Ammon's horn (tissue), 1 donor: ENCODE measurements around the gene ZNF117.
"Not testable (repeated sequence)": the region's sequence is repeated elsewhere in the genome, so short reads cannot be mapped to it uniquely, and the experiment has no call there.

ENCODE experiments used
- DNase-seq: peaks from one replicate; pipeline ENCODE4 v3.0.0-alpha.2; 2016; ENCODE audit warnings: low spot score

The ZNF117 gene

DNA sequence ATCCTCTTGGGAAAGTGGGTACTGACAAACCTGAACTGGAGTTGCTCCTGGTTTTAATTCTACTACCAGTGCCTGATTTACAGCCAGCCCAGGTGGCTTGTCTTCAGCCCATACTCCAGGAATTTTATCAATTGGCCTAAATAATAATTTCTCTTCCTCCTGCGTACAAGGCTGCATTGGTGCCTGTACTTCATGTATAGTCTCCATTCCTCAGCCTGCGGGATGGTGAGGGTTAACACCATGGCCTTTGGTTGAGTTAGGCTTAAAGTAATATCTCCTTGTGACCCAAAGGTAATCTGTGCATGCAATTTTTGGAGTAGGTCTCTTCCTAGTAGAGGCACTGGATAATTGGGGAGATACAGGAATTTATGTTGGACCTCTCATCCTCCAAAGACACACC lies 5.5 kb upstream of the ZNF117 start:
- DNase-seq: no peak

GRCh38 chr7:64993901-64994300 lies 3.1 kb upstream of the ZNF117 start:
- no peak for DNase-seq

DNA sequence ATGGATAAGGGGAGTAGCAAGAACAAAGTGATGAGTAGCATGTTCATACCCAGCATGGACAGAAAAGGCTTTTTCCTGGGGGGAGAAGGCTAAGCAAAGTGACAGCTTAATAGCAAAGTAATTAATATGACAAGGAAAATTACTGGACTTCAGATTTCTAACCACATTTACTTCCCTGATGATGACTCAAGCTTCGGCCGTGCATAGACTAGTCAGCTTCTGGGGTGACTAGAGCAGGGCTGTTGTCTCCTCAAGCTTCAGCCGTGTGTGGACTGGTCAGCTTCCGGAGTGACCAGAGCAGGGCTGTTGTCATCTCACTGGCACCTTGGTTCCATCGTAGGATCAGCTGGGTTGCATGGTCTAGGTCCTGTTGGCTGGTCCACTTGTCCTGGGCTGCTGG lies 2.1 kb upstream of the ZNF117 start:
- DNase-seq: no peak

DNA sequence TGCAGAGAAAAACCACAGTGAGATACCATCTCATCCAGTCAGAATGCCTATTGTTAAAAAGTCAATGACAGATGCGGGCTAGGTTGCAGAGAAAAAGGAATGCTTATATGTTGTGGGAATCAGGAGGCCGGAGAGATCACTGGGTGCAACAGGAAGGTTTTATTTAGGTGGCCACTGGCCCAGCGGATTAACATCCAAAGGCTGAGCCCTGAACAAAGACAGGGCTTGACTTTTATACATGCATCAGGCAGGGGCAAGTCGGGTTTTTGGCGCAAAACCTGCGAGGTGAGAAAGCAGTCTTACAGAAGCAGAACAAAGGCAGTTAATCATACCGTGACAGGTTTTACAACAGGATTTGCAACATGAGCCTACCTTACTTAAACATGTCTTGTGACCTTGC lies 620 bp downstream of the ZNF117 start:
- no peak for DNase-seq

DNA sequence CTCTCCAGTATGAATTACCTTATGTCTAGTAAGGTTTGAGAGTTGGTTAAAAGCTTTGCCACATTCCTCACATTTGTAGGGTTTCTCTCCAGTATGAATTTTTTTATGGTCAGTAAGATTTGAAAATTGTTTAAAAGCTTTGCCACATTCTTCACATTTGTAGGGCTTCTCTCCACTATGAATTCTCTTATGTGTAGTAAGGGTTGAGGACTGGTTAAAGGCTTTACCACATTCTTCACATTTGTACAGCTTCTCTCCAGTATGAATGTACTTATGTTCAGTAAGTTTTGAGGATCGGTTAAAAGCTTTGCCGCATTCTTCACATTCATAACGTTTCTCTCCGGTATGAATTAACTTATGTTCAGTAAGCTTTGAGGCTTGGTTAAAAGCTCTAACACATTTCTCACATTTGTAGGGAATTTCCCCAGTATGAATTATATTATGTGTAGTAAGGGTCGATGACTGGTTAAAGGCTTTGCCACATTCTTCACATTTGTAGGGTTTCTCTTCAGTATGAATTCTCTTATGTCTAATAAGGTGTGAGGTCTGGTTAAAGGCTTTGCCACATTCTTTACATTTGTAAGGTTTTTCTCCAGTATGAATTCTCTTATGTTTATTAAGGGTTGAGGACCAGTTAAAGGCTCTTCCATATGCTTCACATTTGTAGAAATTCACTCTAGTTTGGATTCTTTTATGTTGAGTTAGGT lies 12.2 kb downstream of the ZNF117 start:
- no peak for DNase-seq

DNA sequence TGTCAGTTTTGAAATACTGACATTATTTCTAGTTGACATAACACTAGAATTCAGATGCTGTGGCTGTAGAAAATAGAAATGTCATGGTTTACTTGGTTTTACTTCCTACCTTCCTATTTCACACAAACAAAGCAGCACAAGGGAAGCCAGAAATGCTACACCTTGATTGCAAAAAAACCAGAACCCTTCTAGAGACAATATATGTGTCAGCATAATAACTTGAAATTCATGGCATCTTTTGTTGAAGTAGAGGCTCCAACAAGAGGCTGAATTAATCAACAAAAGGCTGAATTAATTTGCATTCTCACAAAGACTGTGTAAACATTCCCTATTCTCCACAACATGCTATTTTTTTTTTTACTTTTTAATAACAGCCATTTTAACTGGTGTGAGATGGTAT lies 25.2 kb downstream of the ZNF117 start:
- DNase-seq: no peak

DNA sequence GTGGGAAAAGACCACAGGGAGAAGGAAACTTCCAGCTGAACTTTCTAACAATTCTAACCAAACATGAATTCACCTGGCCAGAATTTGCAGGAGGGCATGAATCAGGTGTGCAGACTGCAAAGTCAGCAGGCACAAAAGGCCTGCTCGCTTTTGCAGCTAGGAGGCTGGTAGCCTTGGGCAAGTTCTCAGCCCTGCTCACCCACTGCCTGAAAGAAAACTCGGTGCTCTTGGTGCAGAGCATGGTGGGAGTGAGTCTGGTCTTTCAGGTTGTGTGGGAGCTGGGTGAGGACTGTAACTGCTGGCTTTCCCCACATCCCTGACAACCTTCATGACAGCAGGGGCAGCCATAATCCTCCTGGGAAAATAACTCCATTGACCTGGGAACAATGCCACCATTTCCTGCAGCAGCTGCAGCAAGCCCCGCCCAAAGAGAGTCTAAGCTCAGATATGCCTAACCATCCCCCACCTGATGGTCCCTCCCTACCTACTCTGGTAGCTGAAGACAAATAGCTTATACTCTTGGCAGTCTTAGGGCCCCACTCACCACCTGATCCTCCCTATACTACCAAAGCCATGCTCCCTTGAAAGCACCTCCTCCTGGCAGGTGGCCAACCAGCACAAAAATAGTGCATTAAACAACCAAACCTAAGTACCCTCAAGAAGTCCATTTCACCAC lies 31.6 kb downstream of the ZNF117 start:
- DNase-seq: no peak

DNA sequence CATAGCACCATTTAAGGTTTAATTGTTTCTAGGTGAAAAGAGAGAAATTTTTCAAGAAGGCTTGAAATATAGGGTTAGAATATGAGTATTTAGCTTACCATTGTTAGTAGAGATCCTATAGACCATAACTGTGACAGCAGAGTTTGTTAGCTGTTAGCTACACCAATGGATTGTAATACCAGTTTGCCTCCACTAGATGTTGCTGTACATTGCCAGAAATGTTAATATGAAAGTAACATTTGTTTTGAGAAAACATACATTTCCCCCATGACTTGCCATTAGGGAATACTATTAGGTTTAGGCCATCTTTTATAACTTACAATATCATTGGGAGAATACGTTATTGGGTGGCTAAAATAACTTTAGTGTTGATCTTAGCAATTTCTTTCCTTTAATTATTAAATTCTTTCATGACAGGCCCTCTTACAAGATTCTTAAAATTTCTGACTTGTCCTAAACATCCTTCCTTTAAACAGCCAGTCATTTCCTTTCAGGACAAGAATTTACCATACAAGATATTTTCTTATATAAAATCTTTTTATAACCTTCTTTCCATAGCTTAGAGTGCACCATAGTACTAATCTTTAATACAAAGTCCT lies 39.5 kb downstream of the ZNF117 start:
- peak; percentile 70 for DNase-seq

GRCh38 chr7:64950673-64951072 lies 40.2 kb downstream of the ZNF117 start:
- DNase-seq: not testable (repeated sequence)

- not testable (repeated sequence) for DNase-seq
These were observed 42.1 kb downstream of the ZNF117 start for GRCh38 chr7:64948774-64949173.

DNA sequence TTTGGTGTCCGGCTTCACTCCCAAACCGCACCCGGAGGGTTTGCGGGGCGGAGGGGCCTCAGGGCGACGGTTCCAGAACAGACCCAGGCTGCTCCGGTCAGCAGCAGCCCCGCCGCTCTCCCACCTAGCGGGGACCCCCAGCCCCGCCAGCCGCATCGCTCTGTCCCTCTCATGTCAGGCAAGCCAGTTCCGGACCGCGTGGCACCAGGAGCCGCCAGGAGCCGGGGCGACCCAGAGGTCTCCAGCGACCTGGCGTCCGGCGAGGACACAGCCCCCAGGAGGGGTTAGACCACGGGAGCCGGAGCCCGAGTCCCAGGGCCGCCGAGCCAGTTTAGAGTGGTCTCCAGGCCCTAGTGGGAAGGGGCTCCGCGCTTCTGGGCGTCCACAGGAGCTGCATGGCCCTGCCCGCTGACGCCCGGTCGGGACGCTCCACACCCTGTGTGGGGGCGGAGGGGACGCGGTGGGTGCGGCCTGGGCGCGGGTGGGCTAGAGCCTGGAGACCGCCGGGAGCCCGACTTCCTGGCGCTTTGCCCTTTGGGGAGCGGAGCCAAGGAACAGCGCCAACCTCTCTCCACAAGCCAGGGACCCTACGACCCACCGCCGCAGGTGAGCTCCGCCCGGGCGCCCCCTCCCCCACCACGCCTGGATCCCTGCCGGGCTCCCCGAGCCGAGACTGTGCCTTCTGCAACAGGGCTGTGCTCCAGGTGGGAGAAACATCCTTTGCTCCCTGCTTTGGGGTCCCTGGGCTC lies 43.4 kb downstream of the ZNF117 start:
- no peak for DNase-seq

- DNase-seq: no peak
These were observed 44.1 kb downstream of the ZNF117 start for GRCh38 chr7:64946772-64947171.

- no peak for DNase-seq
These were observed 45.2 kb downstream of the ZNF117 start for GRCh38 chr7:64945503-64946175.

GRCh38 chr7:64944667-64945502 lies 46.0 kb downstream of the ZNF117 start:
- not testable (repeated sequence) for DNase-seq

DNA sequence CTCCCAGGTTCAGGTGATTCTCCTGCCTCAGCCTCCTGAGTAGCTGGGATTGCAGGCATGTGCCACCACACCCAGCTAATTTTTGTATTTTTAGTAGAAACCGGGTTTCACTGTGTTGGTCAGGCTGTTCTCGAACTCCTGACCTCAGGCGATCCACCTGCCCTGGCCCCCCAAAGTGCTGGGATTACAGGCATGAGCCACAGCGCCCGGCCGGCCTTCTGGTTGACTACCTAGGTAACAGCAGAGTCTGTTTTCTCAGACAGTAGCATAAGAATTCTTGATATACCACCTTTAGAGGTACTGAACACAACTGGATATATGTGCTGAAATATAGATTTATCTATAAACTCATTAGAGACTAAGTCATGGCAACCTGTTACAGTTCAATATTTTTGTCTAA lies 50.8 kb downstream of the ZNF117 start:
- DNase-seq: not testable (repeated sequence)

- no peak for DNase-seq
These were observed 52.3 kb downstream of the ZNF117 start for GRCh38 chr7:64938540-64938939.

DNA sequence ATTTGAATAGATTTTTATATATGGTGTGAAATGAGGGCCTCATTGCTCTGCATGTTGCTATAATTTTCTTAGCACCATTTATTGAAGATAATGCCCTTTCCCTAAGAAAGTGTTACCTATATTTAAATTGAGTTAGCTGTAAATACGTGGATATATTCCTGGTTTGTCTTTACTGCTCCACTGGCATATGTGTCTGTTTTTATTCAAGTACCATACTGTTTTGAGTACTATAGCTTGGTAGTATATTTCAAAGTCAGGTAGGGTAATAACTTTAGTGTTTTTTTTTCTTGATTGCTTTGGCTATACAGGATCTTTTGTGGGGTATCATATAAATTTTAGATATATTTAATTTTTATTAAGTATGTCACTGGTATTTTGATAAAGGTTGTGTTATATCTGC lies 56.4 kb downstream of the ZNF117 start:
- no peak for DNase-seq

DNA sequence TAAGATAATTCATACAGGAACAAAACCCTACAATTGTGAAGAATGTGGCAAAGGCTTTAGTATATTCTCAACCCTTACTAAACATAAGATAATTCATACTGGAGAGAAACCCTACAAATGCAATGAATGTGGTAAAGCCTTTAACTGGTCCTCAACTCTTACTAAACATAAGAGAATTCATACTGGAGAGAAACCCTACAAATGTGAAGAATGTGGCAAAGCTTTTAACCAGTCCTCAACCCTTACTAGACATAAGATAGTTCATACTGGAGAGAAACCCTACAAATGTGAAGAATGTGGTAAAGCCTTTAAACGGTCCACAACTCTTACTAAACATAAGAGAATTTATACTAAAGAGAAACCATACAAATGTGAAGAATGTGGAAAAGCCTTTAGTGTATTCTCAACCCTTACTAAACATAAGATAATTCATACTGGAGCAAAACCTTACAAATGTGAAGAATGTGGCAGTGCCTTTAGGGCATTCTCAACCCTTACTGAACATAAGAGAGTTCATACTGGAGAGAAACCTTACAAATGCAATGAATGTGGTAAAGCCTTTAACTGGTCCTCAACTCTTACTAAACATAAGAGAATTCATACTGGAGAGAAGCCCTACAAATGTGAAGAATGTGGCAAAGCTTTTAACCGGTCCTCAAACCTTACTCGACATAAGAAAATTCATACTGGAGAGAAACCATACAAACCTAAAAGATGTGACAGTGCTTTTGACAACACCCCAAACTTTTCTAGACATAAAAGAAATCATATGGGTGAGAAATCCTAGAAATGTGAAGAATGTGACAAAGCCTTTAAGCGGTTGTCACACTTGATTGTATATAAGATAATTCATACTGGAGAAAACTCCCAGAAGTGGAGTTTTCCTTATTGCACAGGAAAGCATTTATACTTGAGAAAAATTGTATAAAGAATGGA lies 62.3 kb downstream of the ZNF117 start:
- not testable (repeated sequence) for DNase-seq
